ENCODE results near the gene TPRN.

The TPRN gene

GRCh38 chr9:137236238-137236935 lies 35.8 kb upstream of the TPRN start:
- peak; percentile 76 to 88 for DNase-seq (ENCODE audit: low read depth in 2 of 2)

DNA sequence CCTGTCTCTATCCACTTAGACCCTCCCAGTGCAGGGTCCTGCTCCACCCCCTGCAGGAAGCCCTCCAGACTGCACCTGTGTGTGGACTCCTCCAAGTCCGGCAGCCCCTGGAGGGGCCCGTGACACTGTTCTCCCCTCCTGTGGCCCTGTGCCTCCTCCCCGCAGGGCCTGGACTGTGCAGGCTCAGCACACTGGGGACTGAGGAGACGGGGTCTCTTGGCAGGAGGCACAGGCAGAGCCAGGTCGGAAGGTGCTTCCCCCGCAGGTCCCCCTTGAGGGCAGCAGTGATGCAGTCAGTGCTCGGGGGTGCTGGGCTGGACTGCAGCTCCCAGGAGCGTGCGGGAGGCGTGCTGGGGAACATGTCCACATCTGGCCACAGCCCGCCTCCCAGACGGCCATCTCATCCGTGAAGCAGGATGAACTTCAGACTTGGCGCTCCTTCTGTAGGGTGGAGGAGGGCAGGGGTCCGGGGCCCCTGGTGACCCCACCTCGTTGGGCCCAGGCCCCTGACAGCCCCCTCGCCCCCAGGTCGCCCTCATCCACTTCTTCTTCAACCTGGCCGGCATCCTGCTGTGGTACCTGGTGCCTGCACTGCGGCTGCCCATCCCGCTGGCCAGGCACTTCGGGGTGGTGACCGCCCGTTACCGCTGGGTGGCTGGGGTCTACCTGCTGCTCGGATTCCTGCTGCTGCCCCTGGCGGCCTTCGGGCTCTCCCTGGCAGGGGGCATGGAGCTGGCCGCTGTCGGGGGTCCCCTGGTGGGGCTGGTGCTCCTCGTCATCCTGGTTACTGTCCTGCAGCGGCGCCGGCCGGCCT lies 35.1 kb upstream of the TPRN start:
- no peak for DNase-seq (ENCODE audit: low read depth in 2 of 2)

- no peak for DNase-seq (ENCODE audit: low read depth in 2 of 2)
Observed at GRCh38 chr9:137234758-137235423, 34.4 kb upstream of the TPRN start.

DNA sequence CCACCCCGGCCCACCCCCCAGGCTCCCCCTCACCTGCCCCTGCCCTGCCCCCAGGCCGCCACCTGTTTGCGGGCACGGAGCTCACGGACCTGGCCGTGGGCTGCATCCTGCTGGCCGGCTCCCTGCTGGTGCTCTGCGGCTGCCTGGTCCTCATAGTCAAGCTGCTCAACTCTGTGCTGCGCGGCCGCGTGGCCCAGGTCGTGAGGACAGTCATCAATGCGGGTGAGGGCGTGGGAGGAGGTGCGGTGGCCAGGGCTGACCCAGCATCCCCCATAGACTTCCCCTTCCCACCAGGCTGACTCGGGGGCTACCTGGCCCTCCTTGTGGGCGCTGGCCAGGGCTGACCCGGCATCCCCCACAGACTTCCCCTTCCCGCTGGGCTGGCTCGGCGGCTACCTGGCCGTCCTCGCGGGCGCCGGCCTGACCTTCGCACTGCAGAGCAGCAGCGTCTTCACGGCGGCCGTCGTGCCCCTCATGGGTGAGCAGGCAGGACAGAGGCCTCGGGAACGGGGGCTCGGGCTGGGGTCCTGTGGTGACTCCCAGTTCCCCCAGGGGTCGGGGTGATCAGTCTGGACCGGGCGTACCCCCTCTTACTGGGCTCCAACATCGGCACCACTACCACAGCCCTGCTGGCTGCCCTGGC lies 33.6 kb upstream of the TPRN start:
- no peak for DNase-seq (ENCODE audit: low read depth in 2 of 2)

DNA sequence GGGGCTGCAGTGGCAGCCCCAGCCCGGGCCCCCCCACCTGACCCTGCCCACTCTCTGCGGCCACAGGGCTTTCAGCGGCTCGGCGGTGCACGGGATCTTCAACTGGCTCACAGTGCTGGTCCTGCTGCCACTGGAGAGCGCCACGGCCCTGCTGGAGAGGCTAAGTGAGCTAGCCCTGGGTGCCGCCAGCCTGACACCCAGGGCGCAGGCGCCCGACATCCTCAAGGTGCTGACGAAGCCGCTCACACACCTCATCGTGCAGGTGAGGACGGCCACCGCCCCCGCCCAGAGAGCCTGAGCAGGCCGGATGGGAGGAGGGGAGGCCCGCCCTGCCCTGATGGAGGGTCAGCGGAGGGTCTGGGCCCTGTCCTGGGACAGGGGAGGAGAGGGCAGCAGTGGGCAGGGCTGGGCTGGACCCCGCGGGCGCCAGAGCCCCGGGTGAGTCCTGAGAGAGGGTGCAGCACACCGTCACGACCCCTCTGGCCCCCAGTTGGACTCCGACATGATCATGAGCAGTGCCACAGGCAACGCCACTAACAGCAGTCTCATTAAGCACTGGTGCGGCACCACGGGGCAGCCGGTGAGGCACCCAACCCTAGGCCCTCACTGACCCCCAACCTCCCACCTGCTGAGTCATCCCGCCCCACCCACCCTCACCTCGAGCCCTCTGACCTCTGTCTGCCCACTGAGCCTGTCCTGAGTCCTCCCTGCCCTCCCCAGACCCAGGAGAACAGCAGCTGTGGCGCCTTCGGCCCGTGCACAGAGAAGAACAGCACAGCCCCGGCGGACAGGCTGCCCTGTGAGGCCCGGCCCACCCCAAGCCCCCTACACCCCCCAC lies 32.8 kb upstream of the TPRN start:
- DNase-seq (ENCODE audit: low read depth in 2 of 2): no peak

DNA sequence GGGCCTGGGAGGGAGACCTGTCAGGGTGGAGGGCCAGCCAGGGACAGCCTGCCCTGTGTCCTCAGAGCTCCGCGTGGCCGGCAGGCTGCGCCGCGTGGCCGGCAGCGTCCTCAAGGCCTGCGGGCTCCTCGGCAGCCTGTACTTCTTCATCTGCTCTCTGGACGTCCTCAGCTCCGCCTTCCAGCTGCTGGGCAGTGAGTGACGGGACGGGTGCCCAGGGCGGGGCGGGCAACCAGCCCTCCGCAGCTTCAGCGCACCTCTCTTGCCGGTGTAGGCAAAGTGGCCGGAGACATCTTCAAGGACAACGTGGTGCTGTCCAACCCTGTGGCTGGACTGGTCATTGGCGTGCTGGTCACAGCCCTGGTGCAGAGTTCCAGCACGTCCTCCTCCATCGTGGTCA lies 32.0 kb upstream of the TPRN start:
- DNase-seq (ENCODE audit: low read depth in 2 of 2): no peak

DNA sequence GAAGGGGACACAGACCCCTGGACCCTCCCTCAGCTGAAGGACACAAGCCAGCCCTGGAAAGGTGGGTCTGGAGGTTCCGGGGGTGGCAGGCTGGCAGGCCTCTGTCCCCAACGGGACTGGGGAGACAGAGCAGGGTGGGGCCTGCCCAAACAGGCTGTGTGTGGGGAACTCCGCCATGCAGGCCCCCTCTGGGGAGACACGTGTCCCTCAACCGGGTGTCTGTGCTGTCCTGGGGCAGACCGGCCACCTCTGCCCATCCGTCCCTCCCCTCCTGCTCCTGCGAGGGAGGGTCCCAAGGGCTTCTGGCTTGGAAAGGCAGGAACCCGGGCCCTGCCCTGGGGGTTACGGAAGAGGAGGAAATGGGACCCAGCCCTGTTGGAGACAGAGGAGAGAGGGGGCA lies 31.6 kb upstream of the TPRN start:
- no peak for DNase-seq (ENCODE audit: low read depth in 2 of 2)

DNA sequence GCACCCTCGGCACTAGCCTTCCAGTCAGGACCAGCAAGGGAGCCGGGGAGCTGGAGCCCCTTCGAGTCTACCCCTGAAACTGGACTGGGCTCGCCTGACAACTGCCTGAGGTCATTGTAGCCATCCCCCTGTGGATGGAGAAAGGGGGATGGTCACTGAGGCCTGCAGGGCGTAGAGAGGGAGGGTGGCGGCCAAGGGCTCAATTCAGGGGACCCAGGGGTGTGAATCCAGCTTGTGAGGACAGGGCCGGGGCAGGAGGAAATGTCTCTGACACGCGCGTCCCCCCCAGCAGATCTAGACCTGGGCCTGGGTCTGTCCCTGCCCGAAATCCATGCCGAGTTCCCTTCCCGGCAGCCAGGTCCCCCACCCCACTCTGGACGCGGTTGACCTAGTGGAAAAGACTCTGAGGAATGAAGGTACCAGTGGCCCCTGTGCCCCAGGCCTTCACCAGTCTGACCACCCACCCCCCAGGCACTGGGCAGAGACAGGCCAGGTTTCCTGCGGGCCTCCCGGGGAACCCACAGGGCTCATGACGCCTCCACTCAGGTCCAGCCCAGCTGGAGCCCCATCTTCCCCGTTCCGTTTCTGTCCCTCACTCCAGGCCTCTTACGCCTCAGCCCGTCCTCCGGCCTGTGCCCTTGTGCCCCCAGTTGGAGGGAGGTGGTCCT lies 31.0 kb upstream of the TPRN start:
- no peak for DNase-seq (ENCODE audit: low read depth in 2 of 2)

DNA sequence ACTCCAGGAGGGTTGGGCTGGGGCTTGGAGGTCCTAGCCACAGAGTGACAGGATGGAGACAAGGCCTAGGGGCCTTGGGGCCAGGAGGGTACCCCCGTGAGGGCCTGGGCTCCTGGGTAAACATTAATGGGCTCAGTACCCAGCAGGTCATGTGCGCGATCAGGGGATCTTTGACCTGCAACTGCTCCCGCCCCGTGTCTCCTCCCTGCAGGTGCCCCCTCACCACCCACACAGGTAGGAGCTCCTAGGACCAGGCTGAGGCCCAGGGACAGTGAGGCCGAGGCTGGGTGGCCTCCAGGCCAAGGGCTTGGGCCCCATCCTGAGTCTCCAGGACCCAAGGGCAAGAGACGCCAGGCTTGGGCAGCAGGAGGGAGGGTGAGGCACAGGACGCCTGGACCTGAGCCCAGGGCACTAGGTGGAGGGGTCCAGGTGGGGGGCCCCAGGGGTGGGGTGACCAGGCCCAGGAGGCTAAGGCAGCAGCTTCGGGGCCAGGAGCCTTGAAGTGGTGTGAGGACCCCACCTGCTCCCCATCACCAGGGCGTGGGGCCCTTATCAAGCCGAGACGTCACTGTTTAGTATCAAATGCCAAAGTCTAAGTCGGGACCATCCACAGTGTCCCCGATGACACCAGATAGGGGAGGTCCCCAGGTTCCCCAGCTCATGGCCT lies 30.3 kb upstream of the TPRN start, which contains the start of gene SLC34A3:
TSS of gene SLC34A3 (plus strand) at position 197 of the 667 bp plus-strand sequence. CDS start 802 bp downstream, outside the sequence.
- DNase-seq (ENCODE audit: low read depth in 2 of 2): no peak

- no peak for DNase-seq (ENCODE audit: low read depth in 2 of 2)
Observed at GRCh38 chr9:137229903-137230704, 29.6 kb upstream of the TPRN start.

- DNase-seq (ENCODE audit: low read depth in 2 of 2): no peak
Observed at GRCh38 chr9:137228968-137229896, 28.7 kb upstream of the TPRN start.

DNA sequence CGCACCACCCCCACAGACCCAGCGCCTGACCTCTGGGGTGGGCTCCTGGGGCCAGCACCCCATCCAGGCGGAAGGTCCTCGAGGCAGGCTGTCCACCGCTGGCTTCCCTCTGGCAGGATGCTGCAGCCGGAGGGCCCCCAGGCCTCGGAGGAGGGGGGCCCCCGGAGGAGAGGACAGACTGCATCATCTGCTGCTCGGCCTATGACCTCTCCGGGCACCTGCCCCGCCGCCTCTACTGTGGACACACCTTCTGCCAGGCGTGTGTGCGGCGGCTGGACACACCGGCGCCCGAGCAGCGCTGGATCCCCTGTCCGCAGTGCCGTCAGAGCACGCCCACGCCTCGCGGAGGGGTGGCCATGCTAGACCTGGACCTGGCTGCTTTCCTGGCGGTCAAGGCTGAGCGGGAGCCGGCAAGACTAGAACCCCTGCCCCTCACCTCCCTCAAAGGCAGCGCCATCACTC lies 28.0 kb upstream of the TPRN start:
- DNase-seq (ENCODE audit: low read depth in 2 of 2): no peak

- DNase-seq (ENCODE audit: low read depth in 2 of 2): no peak
Observed at GRCh38 chr9:137227853-137228505, 27.4 kb upstream of the TPRN start.

DNA sequence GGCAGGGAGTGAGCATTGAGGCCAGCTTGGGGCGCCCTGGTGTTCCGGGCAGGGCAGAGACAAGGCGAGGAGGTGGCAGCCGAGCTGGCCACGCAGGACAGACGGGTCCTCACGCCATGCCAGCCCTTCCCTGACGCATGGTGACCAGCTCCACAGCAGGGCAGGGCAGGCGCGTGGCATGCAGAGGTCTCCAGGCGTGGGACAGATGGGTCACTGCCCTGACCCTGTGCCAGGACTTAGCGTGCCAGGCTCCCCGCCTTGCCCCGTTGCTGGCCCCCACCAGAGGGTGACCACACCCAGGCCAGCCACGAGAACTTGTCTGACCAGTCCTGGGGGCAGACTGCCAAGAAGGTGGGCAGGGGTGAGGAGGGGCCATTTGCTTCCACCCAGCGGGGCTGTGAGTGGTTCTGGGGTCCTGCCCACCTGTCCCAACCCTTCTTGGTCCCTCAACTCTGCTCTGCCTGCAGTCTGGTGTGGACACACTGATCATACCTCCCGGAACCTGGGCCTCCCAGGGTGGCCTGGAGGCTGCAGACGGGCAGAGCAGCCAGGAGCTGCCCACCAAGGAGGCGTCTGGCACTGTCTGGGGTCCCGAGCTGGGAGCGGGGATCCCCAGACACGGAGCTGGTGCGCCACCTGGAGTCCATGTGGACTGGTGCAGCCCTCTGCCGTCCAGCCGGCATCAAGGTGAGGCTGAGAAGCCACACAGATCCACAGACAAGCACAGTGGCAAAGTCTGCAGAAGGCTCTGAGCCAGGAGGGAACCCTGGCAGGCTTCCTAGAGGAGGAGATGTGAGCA lies 26.7 kb upstream of the TPRN start, which contains the start of gene RNF224:
TSS of gene RNF224 (plus strand) at position 449 of the 799 bp plus-strand sequence. CDS start 834 bp downstream, outside the sequence.
- DNase-seq (ENCODE audit: low read depth in 2 of 2): peak; percentile 60 to 72

GRCh38 chr9:137226338-137227053 lies 26.0 kb upstream of the TPRN start:
- DNase-seq (ENCODE audit: low read depth in 2 of 2): no peak
